AG08395 (cell line): Measurements from ENCODE around the gene NFKBIE.
"Not testable (repeated sequence)": the region's sequence is repeated elsewhere in the genome, so short reads cannot be mapped to it uniquely, and the experiment has no call there.

Source experiments
- DNase-seq: peaks from one replicate; pipeline ENCODE4 v3.0.0; 2012; ENCODE audit warnings: mixed read lengths, low spot score

Gene NFKBIE

GRCh38 chr6:44265007-44265721 is at the start of gene NFKBIE:
TSS of gene NFKBIE (minus strand) at chr6:44265551. CDS start at chr6:44265346, 205 bp downstream.
- DNase-seq, result peak; percentile 96

- DNase-seq, result not testable (repeated sequence)
These were observed 49.3 kb upstream of the NFKBIE start for GRCh38 chr6:44314657-44315056.

DNA sequence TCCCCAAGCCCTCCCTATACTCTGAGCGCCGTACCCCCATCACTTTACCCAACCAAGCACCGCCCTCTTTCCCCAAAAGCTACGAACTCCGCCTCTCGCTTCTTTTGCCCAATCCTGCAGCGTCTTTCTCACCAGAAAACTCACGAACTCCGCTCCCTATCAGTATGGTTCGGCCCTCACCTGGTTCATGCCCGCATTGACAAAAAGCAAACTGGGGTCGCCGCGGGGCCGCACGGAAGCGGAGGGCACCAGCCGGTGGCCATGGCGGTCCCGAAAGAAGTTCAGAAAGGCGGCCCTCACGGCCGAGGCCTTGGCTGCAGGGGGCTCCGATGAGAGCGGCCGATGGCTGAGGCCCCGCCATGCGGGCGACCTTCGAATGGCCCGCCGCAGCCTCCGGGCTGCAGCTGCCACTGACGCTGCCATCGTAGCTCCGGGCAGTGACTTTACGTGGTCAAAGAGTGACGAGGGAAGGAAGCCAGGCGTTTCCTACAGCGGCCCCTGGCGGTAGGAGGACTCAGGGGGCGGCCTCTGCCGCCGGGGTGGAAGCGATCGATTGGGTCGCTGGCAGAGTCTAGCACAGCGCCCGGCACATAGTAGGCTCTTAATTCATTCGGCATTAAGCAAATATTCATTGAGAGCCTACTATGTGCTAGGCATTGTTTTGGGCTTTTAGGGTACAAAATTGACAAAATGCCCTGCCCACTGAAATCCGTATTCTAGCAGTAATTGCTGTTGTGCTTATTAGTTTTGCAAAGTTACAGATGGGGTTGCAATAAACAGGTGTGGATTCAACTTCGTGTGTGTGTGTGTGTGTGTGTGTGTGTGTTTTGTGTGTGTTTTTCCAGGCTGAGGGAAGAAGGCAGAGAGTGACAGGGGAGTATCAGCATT is 47.8 kb upstream of the NFKBIE start, which contains the start of gene AARS2:
Gene AARS2 (minus strand): TSS at position 447 of the 888 bp plus-strand sequence. CDS start 24 bp downstream, at position 423.
- peak; percentile 91 for DNase-seq

DNA sequence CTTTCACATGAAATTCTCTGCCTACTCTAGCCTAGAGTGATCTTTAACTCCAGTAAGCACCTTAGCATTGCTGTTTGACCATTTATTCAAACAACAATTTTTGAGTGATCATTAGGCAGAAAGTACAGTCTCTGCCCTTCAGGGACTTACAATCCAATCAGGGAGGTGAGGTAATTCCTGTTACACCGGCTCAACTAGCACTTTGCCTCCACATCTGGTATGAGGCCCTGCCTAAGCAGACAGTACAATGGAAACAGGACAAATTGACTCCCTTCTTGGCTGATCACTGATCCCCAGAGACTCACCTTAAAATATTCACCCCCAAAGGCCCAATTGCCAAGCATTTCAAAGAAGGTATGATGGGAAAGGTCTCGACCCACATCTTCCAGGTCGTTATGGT is 46.4 kb upstream of the NFKBIE start:
- DNase-seq, result no peak

- DNase-seq, result no peak
These were observed 46.0 kb upstream of the NFKBIE start for GRCh38 chr6:44311304-44311703.

DNA sequence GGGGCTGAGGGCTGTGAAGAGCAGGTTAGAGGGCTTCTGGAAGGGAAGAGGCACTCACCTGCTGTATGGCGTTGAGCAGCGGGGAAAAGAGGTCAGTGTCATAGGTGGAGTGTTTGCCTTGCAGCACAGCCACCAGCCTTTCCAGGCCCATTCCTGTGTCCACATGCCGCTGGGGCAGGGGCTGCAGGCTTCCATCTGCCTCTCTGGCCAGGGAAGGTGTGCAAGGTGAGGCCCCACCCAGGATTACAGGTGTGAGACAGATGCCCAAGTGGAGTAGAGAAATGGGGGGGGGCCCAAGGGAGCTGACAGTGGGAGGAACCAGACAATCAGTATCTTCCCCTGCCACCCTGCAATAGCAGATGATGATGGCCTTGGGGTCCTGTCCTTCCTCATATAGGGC is 44.9 kb upstream of the NFKBIE start:
- DNase-seq, result no peak

DNA sequence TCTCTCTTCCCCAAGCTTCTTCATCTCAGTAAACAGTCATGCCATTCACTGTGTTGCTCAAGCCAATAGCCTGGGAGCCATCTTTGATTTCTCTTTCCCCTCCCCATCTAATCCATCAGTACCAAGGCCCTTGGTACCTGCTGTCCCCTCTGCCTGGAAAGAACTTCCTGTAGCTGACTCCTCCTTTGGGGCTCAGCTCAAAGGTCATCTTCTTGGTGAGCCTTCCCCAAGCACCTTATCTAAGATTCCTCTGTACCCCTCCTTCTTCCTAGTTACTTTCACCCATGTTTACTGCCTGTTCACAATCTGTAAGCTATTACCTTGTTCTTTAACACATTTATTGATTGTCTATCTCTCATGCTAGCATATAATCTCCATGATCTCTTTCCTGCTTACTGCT is 44.3 kb upstream of the NFKBIE start:
- no peak for DNase-seq

GRCh38 chr6:44309092-44309491 is 43.7 kb upstream of the NFKBIE start:
- peak; percentile 86 for DNase-seq

DNA sequence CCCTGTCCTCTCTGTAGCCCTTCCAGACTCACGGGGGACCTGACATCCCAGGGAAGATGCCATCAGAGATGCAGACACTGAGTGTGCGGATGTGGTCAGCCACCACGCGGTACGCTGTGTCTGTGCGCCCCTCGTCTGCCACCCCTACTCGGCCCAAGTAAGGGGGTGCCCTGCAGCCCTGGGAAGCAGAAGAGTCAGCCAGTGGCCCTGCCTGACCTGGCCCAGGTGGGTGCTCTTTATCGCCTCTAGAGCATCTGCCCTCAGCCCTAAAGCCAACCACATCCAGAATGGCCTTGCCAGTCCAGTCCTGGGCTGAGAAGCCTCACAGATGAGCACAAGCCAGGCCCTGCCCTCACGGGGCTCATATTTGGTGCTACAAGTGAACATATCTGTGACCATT is 41.9 kb upstream of the NFKBIE start:
- DNase-seq, result no peak

GRCh38 chr6:44306710-44307109 is 41.4 kb upstream of the NFKBIE start:
- no peak for DNase-seq

GRCh38 chr6:44305200-44305725 is 39.9 kb upstream of the NFKBIE start:
- DNase-seq, result no peak

DNA sequence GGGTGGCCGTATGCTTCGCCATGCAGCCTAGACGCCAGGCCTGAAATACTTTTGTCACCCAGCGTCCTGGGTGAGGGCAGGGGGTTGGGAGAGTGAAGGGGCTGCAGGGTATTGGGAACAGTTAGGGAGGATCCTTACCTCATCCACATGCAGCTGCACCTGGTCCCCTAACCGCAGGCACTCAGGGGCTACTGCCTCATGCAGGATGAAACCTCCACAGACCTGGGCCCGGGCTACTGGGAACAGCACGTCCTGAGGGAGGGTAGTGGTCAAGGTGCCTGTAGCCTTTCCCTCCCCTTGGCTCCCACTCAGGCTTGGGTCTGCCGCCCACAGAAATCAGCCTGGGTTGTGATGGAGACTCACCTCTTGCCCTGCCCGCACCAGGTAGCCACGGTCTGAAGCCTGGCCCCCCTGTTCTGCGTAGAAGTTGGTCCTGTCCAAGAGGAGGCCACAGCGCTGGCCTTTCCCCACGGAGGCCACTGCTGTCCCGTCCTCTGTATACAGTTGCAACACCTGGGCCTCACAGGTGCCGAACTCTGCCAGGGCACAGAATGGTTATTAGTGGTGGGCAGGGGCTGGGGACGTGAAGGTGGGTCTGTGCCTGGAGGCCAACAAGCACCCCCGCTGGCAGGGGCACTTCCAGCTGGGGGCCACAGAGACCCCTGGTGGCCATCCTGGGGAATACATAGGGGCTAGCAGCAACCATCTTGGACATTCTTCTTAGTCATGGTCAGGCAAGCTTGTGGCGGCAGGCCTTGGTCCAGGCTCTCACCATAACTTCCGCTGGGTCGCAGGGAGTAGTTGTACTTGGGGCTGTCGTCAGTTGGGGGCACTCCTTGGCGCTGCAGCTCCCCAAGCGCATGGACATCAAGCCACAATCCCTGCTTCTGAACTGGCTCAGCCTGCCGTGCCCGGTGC is 39.2 kb upstream of the NFKBIE start:
- DNase-seq, result peak; percentile 48

DNA sequence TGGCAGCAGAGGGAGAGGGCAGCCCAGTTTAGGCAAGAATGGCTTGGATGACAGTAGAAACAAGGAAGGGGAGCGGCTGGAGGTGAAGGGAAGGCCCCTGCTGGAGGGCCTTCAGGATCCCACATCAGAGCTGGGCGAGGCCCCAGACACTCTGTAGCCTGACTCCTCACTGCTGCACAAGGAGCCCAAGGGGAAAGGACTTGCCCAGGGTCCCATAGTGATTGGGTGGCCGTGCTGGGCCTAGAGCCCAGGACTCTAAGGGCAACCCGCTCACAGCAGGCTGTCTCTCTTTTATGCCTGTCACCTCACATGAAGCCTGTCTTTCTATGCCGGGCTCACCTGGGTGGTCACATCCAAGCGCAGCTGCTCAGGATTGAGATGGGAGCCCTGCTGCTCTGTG is 38.5 kb upstream of the NFKBIE start:
- no peak for DNase-seq

DNA sequence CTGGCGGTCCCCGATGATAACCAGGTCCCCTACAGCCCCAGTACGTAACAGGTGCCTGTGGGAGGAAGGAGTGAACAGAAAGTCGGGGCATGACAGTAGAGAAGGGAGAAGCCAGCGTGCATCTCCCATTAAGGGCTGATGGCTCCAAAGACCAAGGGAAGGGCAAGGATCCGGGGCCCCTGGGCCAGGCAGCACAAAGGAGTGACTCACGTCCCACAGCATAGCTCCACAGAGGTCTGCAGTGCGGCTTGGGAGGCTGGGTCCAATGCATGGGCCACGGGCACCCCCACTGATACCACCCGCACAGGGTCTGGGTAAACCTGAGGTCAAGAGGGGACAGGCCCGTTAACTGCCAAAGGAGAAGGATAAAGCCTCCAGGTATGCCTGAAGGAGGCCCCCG is 37.5 kb upstream of the NFKBIE start:
- DNase-seq, result no peak

- DNase-seq, result no peak
These were observed 36.6 kb upstream of the NFKBIE start for GRCh38 chr6:44301782-44302564.

DNA sequence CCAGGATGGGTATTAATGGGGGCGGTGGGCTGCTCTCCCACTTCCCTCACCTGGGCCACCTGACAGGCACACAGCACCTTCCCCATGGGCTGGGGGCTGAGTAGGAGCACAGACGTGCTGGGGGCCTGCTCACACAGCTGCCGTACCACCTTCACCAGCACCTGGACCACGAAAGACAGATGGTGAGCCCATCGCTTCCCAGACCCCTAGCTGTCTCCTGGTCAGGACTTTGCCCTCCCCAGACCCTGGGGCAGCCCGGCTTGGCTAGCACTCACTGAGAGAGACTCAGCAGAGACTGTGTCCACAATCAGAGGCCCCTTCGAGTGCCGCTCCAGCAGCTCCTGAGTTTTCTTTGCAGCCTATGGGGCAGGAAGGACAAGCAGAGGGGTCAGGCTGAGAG is 35.8 kb upstream of the NFKBIE start:
- no peak for DNase-seq

DNA sequence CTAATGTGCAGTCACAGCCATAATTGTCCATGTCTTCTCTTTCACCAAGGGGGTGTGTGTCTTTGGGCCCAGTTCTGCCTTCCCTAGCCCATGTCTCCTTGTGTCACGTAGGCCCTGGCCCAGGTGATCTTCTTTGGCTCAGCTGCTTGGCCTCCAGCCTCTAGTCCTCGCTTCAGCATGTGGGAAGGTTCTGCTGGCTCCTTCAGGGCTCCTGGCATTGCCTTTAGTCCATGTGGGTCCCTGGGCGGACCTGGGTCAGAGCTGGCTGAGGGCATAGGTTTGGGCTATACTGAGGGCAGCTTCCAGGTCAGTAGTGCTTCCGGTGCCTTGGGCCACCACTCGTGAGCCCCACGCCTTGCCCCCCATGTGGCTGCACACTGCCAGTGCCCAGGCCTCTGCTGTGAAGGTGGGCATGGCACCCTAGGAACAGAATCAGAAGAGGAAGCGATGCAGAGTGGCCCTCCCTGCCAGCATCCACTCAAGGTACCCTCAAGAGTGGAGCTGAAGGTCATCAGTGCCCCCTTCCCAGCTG is 35.0 kb upstream of the NFKBIE start:
- no peak for DNase-seq

DNA sequence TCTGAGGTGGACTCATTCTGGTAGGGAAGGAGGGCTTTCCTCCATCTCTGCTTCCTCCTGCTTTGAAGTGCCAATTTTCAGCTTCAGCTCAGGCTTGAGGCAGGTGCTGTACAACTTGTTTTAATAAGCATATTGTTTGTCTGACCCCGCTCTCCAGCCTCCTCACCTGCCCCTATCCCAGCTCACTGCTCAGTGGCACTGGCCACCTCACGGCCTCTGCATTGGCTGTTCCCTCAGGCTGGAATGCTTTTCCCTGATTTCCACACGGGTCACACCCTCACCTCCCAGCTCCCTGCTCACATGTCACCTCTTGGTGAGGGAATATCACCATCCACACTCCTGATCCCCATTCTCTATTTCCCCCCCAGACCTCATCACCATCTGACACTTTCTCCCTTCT is 33.5 kb upstream of the NFKBIE start:
- DNase-seq, result no peak

- DNase-seq, result no peak
These were observed 32.9 kb upstream of the NFKBIE start for GRCh38 chr6:44298055-44298803.
